Activated CD4-positive, alpha-beta T cell treated with anti-CD3 and anti-CD28 coated beads, Interleukin-2, amount 50 U/mL, for 4 hours (primary cell): ENCODE measurements around the gene MAP3K8.

Experiments used
- DNase-seq, 2 experiments: peaks; one replicate each; pipeline ENCODE4 v3.0.0-alpha.2; 2020

Gene MAP3K8

DNA sequence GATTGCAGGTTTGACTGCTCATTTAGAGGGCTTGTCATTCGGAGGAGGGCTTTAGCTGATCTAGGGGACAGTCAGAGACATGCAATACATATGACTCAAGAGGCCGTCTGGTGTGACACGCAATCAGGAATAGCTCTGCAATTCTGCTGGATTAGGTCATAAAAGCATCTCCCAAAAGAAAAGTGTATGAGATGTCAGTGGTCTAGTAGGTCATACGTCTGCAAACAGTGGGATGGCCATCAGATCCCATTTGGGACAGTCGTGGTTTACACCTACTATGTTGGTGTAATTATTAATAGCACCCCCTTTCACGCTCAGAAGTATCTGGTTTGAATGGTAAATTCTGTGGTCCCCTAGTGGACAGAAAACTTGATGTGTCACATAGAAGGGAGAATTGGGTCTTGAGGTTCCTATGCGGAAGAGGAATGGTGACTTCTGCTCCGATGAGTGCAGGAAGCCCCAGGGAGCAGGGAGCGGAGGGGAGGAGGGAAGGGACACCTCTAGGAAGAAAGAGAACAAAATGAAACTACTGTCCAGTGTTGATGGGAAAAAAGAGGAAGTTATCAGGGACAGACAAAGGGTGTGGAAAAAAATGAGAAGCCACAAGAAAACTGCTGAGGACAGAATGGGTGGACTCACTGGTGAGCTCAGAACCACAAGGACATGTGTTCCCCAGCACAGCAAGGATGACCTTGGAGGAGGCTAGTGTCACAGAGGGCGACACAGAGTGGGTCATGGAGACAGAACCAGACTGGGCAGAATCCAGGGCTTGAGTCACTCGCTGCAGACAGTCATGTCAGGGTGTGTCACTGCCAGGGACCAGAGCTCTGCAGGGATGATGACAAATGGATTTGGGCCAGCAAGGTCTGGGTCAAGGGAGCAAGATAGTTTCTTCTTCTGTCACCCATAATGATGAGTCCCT, 59.9 kb downstream of the MAP3K8 start:
- no peak for DNase-seq

DNA sequence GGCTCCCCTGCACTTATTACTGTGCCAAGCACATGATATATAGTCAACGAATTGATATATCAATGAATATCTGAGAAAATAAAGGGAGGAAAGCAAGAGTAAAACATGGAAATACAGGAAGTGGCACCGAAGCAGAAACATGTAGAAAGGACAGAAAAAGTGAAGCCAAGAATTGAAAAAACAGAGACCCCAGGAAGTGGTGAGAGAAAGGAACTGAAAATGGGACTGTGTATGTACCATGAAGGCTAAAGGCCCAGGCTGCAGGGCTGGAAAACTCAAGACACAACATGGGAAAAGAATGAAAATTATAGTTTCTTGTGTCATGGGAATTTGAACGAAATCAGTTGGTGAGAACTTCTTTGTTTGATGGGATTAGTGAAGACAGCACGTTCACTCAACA, 60.6 kb downstream of the MAP3K8 start:
- no peak for DNase-seq

DNA sequence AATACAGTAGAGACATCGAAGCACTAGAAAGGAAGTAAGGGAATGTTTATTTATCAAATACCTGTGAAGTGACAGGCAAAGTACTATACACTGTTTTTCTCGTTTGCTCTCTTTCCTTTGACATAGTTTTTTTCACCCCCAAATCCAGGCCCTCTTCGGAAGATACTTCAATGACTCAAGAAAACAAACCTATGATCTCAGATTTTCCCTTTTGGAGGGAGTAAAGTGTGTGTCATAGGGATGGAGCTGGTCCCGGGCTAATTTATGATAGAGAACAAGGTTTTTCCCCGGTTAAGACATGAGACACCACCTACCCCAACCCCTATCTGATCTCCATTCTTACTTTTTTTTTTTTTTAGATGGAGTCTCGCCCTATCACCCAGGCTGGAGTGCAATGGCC, 61.7 kb downstream of the MAP3K8 start:
- DNase-seq = no peak

DNA sequence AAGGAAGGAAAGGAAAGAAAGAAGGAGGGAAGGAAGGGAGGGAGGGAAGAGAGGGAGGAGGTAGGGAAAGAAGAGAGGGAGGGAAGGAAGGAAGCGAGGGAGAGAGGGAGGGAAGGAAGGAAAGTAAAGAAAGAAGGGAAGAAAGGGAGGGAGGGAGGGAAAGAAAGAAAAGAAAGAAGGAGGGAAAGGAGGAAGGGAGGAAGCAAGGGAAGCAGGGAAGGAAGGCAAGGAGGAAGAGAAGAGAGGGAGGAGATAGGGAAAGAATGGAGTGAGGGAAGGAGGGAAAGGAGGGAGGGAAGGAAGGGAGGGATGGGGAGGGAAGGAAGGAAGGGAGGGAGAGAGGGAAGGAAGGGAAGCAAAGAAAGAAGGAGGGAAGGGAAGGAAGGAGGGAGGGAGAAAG, 65.8 kb downstream of the MAP3K8 start:
- no peak for DNase-seq

DNA sequence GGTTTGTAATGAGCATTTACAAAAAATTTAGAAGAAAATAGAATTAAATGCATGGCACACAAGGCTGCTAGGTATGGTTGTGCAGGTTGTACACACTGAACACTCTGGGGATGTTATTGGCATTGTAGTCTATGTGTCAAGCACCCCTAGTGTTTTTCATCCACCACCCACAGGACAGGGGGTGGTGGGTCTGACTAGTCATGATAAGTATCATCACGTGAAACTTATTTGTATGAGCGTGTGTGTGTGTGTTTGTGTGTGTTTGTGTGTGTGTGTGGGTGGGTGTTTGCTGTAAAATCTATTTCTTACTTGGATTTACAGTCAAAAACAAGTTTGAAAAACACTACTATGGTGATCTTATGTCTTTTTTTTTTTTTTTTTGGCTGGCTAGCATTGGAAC, 66.5 kb downstream of the MAP3K8 start:
- DNase-seq = no peak

DNA sequence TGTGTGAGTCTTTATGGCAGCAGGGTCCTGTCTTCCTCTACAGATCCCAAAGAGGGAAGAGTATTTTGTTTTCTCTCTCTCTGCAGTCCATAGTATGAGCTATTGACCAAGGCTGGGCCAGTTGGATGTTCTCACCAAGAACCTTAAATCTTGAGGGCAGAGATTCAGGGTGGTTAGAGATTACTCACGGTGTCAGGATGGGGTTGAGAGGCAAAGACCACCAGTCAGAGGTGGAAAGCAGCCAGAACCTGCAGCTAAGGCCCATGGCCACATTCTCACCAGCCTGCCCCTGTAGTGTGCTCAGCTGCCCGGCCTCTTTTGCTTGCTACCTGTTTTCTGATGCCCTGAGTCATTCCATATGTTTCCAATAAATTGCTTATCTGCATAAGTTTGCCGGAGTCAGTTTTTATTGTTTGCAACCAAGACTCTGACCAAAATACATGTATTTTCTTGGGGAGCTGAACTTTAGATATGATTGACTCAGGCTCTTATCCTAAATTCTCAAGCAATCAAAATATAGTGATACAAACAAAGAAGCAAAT, 67.0 kb downstream of the MAP3K8 start:
- DNase-seq = no peak

DNA sequence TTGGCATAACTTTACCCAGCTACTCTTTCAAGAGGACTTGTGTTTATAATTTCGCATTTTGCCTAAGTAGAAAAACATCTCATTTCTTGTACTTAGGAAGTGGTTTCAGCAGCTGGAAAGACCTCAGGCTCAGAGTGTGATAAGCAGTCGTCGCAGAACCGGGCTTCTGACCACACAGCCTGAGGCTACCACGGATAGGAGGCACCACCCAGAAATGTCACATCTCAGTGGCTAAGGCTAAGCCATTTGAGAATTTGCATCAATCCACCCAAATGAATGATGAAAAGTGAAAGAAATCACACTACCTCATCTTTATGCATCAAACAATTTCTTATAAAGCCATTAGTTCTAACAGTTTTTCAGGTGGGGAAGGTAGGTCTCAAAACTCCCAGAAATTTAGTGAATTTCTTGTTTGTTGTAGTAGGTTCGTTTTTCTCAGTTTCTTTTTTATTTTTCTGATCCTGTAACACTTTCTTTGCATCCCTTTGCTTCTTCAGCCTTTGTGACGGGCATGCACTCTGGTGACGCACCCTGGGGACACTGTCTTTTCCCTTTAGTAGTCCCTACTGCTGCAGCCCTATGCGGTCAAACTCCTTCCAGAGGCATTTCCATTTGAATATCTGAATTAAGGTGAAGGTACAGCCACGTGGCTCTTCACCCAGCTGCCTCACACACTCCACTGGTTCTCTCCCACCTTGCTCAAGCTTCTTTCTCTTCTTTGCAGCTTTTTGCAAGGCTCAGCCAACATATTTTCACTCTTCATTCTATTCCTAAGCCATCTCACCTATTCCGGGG, 68.5 kb downstream of the MAP3K8 start:
- DNase-seq = no peak

DNA sequence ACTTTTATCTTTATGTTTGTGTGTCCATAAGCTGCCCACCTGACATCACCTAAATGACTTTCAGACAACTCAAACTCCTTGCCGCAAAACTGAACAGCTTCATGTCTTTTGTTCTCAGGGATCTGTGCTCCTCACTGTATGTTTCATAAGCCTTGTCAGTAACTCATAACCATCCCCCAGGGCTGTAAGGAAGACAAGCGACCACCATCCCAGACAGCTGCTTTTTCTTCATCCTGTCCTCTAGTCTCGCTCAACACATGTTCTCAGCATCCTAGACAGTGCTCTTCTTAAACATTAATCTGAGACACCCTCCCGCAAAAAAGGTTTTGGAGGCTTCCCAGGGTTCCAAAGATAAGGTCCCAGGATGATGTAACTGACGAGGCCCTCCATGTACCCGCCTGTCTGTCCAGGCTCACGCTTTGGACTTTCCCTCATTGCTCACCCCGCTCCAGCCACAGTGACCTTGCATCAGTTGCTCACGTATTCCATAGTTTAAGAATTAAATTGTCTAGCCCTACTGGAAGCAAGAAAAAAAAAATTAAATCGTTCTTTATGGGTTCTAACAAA, 69.8 kb downstream of the MAP3K8 start:
- no peak for DNase-seq

DNA sequence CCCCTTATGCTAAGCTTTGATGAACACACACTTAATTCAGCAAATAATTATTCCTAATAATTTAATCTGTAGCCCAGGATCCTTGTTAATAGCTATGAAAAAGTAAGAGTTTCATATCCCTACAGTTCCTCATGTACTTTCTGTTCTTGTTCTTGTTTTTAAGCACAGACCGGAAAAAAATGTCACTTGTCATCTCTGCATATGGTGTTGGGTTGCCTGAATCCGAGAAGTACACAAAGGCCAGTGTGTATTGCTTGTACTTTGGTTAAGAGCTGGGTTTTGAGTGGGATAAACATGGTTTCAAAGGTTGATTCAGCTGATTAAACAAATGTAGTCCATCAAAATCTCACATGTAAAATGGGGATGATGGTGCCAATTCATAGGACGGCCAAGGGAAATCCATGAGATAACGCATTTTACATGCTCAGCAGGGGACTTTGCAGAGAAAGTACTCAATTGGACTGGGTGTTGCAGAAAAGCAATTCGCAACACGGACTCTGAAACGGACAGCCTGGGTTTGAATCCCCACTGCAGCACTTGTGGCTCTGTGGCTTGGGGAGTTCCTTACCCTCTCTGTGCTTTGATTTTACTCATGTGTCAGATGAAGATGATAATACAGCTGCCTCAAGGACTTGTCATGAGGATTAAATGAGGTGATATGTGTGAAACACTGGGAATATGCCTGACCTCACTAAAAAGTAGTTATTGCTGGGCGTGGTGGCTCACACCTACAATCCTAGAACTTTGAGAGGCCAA, 71.7 kb downstream of the MAP3K8 start:
- no peak for DNase-seq

DNA sequence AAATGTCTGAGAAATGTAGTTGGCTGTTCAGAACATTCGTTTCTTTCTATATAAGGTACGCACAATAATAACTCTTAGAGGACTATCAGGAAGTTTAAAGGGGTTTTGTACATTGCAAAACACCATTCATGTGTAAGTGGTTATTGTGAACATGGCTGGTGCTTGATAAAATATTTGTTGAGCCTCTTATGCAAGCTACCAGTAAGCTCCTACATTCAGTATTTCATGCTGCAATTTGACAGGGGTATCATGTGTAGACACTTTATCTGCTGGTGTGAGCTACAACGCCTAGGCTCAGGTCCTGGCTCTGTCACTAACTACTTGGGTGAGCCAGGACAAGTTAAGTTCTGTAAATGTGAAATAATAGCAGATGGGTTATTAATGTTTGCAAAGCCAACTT, 75.5 kb downstream of the MAP3K8 start:
- DNase-seq = no peak

DNA sequence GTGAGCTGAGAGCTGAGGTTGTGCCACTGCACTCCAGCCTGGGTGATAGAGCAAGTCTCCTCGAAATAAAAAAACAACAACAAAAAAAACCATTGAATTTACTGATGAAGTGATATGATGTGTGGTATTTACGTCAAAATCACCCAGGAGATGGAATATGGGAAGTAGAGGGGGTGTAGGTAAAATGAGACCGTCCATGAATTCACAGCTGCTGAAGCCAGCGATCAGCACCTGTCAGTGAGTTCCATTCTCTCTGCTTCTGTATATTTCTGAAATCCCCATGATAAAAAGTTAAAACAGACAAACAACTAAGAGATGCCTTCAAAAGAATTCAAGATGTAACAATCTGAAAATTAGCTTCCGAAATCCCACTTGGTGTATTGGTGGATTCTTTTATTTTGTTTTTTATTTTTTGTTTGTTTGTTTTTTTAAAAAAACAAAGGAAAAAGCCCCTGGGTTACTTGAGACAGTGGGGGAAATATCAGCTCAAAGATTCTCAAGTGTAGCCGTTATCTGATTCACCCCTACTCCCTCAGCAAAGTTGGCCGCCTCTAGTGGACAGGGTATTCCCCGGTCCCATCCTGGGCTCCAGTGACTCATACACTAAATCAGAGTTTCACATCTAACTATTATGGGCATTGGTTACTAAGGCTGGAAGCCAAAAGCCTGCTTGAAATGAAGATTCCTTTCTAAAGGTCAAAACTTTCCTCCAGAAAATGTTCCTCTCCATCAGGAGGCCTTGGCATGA, 76.4 kb downstream of the MAP3K8 start:
- peak in 1 of 2 experiments; percentile 28 for DNase-seq

DNA sequence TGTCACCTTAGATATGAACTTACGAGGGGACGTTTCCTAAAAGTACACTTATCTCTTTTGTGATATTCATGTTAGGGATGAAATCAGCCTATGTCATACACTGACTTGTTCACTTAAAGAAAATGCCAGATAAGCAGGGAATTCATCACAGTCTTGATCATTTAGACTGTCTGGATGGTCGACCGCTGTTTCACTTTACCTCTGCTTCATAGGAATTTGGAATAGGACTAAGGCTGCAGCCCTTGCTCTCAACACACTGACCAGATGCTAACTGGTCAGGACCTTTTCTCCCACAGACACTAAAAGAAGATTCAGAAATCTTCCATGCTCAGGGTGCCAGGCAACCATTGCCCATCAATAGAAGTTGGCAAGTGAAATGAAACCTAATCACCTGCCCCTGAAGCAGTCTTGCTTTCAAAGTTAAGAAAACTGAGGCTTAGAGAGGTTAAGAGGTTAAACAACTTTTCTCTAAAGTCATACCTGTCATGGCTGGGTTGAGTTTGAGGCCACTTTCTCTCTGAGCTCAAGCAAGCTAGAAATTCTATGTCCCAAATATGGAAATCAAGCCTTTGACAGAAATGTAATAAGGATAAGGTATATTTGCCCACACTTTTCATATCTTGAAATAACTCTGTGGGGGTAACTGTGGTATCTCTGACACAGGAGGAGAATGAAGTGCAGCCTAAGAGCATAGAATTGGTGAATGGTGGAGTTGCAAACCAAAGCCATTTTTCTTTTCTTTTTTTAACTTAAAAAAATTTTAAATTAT, 77.1 kb downstream of the MAP3K8 start:
- DNase-seq = no peak
